Parathyroid adenoma (tissue), 2 donors: ENCODE measurements around the gene GPR101.

Experiments
- H2AFZ ChIP-seq: fragments of 300-600 bp; sonication (generic); one replicate; pipeline ENCODE4 v1.7.0; 2017; ENCODE audit warnings: antibody characterized with exemption, mild to moderate bottlenecking
- H3K27ac ChIP-seq: fragments of 300-600 bp; sonication (generic); one replicate; pipeline ENCODE4 v1.7.0; 2017
- H3K27me3 ChIP-seq: fragments of 300-600 bp; sonication (generic); one replicate; pipeline ENCODE4 v1.7.0; 2017; ENCODE audit warnings: low read length; ENCODE audit not compliant: control insufficient read depth, insufficient read depth
- H3K36me3 ChIP-seq: fragments of 300-600 bp; sonication (generic); one replicate; pipeline ENCODE4 v1.7.0; 2017; ENCODE audit warnings: low read length; ENCODE audit not compliant: control insufficient read depth, insufficient read depth
- H3K4me1 ChIP-seq: fragments of 300-600 bp; sonication (generic); one replicate; pipeline ENCODE4 v1.7.0; 2017; ENCODE audit warnings: control low read depth
- H3K4me2 ChIP-seq: fragments of 300-600 bp; sonication (generic); one replicate; pipeline ENCODE4 v1.7.0; 2017; ENCODE audit warnings: low read length
- H3K4me3 ChIP-seq: fragments of 300-600 bp; sonication (generic); one replicate; pipeline ENCODE4 v1.7.0; 2017; ENCODE audit warnings: low read depth, low read length
- H3K79me2 ChIP-seq: fragments of 300-600 bp; sonication (generic); one replicate; pipeline ENCODE4 v1.7.0; 2017; ENCODE audit warnings: control low read depth
- H3K9ac ChIP-seq: fragments of 300-600 bp; sonication (generic); one replicate; pipeline ENCODE4 v1.7.0; 2017; ENCODE audit warnings: mild to moderate bottlenecking
- H3K9me3 ChIP-seq: fragments of 300-600 bp; sonication (generic); one replicate; pipeline ENCODE4 v1.7.0; 2017; ENCODE audit warnings: low read length; ENCODE audit not compliant: control insufficient read depth
- CTCF ChIP-seq: fragments of 300-600 bp; sonication (generic); IDR thresholded peaks from one replicate; pipeline ENCODE4 v1.7.0; 2017; ENCODE audit warnings: antibody characterized with exemption, mild to moderate bottlenecking
- donor health status: primary hyperparathyroidism.

Gene GPR101, protein sequence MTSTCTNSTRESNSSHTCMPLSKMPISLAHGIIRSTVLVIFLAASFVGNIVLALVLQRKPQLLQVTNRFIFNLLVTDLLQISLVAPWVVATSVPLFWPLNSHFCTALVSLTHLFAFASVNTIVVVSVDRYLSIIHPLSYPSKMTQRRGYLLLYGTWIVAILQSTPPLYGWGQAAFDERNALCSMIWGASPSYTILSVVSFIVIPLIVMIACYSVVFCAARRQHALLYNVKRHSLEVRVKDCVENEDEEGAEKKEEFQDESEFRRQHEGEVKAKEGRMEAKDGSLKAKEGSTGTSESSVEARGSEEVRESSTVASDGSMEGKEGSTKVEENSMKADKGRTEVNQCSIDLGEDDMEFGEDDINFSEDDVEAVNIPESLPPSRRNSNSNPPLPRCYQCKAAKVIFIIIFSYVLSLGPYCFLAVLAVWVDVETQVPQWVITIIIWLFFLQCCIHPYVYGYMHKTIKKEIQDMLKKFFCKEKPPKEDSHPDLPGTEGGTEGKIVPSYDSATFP

GRCh38 chrX:137033774-137034507, at the start of gene GPR101:
Gene GPR101, minus strand, starts transcription at chrX:137033995. Its CDS starts 2,321 bp downstream, at chrX:137031674.
- no peak within 1 kb of the TSS for H3K9ac ChIP-seq
- no peak for TF ChIP-seq CTCF
- H3K36me3 ChIP-seq, result no peaks in the 10 kb centered on the region
- H2AFZ ChIP-seq, result no peak within 1 kb of the TSS
- H3K4me3 ChIP-seq, result no peak within 1 kb of the TSS
- H3K27me3 ChIP-seq, result no peaks in the 10 kb centered on the region
- no peaks in the 10 kb centered on the region for H3K4me1 ChIP-seq
- H3K27ac ChIP-seq, result no peak within 1 kb of the TSS
- H3K79me2 ChIP-seq, result no peaks in the 10 kb centered on the region
- H3K4me2 ChIP-seq, result no peak within 1 kb of the TSS
- H3K9me3 ChIP-seq, result no peaks in the 10 kb centered on the region

- Histone ChIP-seq H3K79me2 (no peaks in the 10 kb centered on the region), H3K27me3 (no peaks in the 10 kb centered on the region), H2AFZ (no peak overlapping the region), H3K27ac (no peak overlapping the region), H3K9ac (no peak overlapping the region), H3K36me3 (no peaks in the 10 kb centered on the region), H3K4me2 (no peak overlapping the region), H3K4me3 (no peak overlapping the region), H3K9me3 (no peaks in the 10 kb centered on the region), H3K4me1 (no peaks in the 10 kb centered on the region)
- TF ChIP-seq CTCF, result no peak
These were observed 47.4 kb upstream of the GPR101 start for GRCh38 chrX:137081239-137081638.

DNA sequence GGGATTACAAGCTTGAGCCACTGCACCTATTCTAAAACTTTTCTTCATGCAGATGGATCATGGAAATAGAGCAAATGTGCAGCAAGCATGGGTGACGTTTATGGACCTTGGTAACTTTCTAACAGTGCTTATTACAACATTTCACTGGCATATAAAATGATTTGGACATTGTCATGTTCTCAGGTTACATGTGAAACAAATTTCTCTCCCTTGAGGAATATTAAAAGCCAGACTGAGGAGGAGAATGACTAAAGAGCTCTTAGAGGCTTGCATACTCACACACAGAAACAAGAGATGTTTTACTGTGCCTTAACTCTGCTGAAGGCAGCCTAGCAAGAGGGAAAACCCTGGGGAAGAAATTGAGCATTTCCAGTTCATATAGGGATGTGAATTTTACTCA, 38.6 kb upstream of the GPR101 start:
- no peak overlapping the region for H3K4me2 ChIP-seq
- no peaks in the 10 kb centered on the region for H3K9me3 ChIP-seq
- no peaks in the 10 kb centered on the region for H3K4me1 ChIP-seq
- H3K4me3 ChIP-seq, result no peak overlapping the region
- H3K36me3 ChIP-seq, result no peaks in the 10 kb centered on the region
- H3K27ac ChIP-seq, result no peak overlapping the region
- H3K9ac ChIP-seq, result no peak overlapping the region
- TF ChIP-seq CTCF, result no peak
- no peaks in the 10 kb centered on the region for H3K79me2 ChIP-seq
- no peaks in the 10 kb centered on the region for H3K27me3 ChIP-seq
- H2AFZ ChIP-seq, result no peak overlapping the region

DNA sequence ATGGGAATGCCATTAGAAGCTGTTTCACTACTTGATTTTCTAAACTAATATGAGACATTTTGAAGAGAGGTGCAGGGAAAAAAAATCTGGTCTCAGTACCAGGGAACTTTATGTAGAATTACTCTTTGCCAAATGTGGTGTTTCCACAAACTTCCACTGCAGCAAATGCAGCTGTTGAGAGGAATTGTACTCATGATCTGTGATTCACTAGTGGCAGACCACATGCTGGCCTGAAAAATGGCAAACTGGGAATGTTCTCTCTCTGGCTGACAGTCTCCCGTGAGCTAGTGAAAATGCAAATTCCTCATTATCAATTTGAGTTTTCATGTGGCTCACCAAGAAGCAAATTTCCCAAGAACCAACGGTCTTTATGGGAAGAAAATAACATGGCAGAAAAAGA, 37.8 kb upstream of the GPR101 start:
- Histone ChIP-seq H3K4me2 (no peak overlapping the region), H3K36me3 (no peaks in the 10 kb centered on the region), H3K79me2 (no peaks in the 10 kb centered on the region), H3K9me3 (no peaks in the 10 kb centered on the region), H3K4me3 (no peak overlapping the region), H3K9ac (no peak overlapping the region), H3K27ac (no peak overlapping the region), H3K27me3 (no peaks in the 10 kb centered on the region), H3K4me1 (no peaks in the 10 kb centered on the region), H2AFZ (no peak overlapping the region)
- no peak for TF ChIP-seq CTCF
